ENCODE measurements around the gene TEAD1.
A peak's percentile ranks its signal among the peaks of the same experiment; 100 is the strongest.

The TEAD1 gene

DNA sequence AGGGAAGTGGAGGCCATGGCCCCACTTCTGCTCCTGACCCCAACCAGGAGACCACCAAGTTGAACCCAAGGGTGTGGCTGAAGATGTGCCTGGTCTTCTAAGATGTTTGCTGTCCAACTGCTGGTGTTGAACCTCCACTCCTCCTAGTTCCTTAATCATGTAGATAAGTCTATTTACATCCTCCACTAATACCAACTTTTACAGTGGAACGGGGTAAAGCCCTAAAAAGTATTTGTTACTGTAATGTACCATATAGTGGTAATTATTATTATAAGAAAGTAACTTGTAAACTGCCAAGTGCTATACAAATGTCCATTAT lies 315.9 kb downstream of the TEAD1 start:
- no peaks in the 10 kb centered on the region for H3K27me3 ChIP-seq (ENCODE audit: insufficient read depth, poor library complexity, severe bottlenecking)
- no peak overlapping the region for H3K4me3 ChIP-seq (replicated peaks; ENCODE audit: insufficient read depth, low read length)
- DNase-seq (ENCODE audit: low read depth in 1 of 2, low spot score in 1 of 2): no peak
- no peak for TF ChIP-seq SPI1 (IDR thresholded peaks at IDR 0.05; ENCODE audit: borderline replicate concordance, low read depth)
- TF ChIP-seq GABPA (IDR thresholded peaks at IDR 0.05; ENCODE audit: low read depth): no peak
- no peak for TF ChIP-seq POLR2AphosphoS5 (IDR thresholded peaks at IDR 0.05; ENCODE audit: low read depth)
- TF ChIP-seq REST (IDR thresholded peaks at IDR 0.05; ENCODE audit: insufficient replicate concordance, low read depth): peak; percentile 73
- TF ChIP-seq, protein P1, sequence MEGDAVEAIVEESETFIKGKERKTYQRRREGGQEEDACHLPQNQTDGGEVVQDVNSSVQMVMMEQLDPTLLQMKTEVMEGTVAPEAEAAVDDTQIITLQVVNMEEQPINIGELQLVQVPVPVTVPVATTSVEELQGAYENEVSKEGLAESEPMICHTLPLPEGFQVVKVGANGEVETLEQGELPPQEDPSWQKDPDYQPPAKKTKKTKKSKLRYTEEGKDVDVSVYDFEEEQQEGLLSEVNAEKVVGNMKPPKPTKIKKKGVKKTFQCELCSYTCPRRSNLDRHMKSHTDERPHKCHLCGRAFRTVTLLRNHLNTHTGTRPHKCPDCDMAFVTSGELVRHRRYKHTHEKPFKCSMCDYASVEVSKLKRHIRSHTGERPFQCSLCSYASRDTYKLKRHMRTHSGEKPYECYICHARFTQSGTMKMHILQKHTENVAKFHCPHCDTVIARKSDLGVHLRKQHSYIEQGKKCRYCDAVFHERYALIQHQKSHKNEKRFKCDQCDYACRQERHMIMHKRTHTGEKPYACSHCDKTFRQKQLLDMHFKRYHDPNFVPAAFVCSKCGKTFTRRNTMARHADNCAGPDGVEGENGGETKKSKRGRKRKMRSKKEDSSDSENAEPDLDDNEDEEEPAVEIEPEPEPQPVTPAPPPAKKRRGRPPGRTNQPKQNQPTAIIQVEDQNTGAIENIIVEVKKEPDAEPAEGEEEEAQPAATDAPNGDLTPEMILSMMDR (IDR thresholded peaks at IDR 0.05; ENCODE audit: insufficient read depth, low read length): no peak
- no peak overlapping the region for H3K27ac ChIP-seq (replicated peaks)

GRCh38 chr11:12991426-12991825 lies 317.2 kb downstream of the TEAD1 start:
- no peaks in the 10 kb centered on the region for H3K27me3 ChIP-seq (ENCODE audit: insufficient read depth, poor library complexity, severe bottlenecking)
- DNase-seq (ENCODE audit: low read depth in 1 of 2, low spot score in 1 of 2): no peak
- H3K4me3 ChIP-seq (replicated peaks; ENCODE audit: insufficient read depth, low read length): no peak overlapping the region
- H3K27ac ChIP-seq (replicated peaks): no peak overlapping the region
- TF ChIP-seq SPI1 (IDR thresholded peaks at IDR 0.05; ENCODE audit: borderline replicate concordance, low read depth) (no peak), POLR2AphosphoS5 (IDR thresholded peaks at IDR 0.05; ENCODE audit: low read depth) (no peak), GABPA (IDR thresholded peaks at IDR 0.05; ENCODE audit: low read depth) (no peak), REST (IDR thresholded peaks at IDR 0.05; ENCODE audit: insufficient replicate concordance, low read depth) (no peak)
- TF ChIP-seq, protein P1 (IDR thresholded peaks at IDR 0.05; ENCODE audit: insufficient read depth, low read length): no peak

DNA sequence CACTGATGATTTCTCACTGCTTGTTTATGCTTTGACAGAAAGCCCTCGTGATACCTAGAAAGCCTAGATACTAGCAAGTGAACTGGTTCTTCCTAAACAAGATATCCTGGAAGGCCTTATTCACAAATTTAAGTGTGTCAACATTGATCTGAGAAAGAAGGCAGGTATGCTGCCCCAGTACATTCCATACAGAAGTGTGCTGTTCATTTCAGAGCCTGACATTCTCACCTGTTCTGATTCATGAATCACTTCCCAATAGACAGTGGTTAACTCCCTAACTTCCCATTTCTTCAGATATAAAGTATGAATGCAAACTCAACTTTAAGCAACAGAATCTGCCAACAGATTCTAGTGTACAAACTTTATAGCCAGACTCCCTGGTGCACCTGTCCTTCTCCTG lies 319.4 kb downstream of the TEAD1 start:
- TF ChIP-seq GABPA (IDR thresholded peaks at IDR 0.05; ENCODE audit: low read depth) (no peak), REST (IDR thresholded peaks at IDR 0.05; ENCODE audit: insufficient replicate concordance, low read depth) (no peak), SPI1 (IDR thresholded peaks at IDR 0.05; ENCODE audit: borderline replicate concordance, low read depth) (no peak), POLR2AphosphoS5 (IDR thresholded peaks at IDR 0.05; ENCODE audit: low read depth) (no peak)
- TF ChIP-seq, protein P1 (IDR thresholded peaks at IDR 0.05; ENCODE audit: insufficient read depth, low read length): no peak
- Histone ChIP-seq H3K27me3 (ENCODE audit: insufficient read depth, poor library complexity, severe bottlenecking) (no peaks in the 10 kb centered on the region), H3K27ac (replicated peaks) (no peak overlapping the region), H3K4me3 (replicated peaks; ENCODE audit: insufficient read depth, low read length) (no peak overlapping the region)
- no peak for DNase-seq (ENCODE audit: low read depth in 1 of 2, low spot score in 1 of 2)
